Peyer's patch (tissue), 4 donors: ENCODE results near the gene CGB1. TPM values are rescaled to one million over a fixed set of nuclear protein-coding genes. Genes with fewer than 3 reads are reported as not detected.
"Not testable (repeated sequence)": the region's sequence is repeated elsewhere in the genome, so short reads cannot be mapped to it uniquely, and the experiment has no call there.

Experiments used
- DNase-seq, 3 donors: peaks; one replicate each; pipeline ENCODE4 v3.0.0-alpha.2; 2017 to 2019
- H3K27ac ChIP-seq, 4 donors: fragments of 200-600 bp; sonication (generic); one replicate each; pipeline ENCODE4 v1.5.1; 2016 to 2019
- H3K27me3 ChIP-seq, 2 donors: fragments of 200-600 bp; sonication (generic); one replicate each; pipeline ENCODE4 v1.5.1; 2019
- H3K36me3 ChIP-seq, 3 donors: fragments of 200-600 bp; sonication (generic); one replicate each; pipeline ENCODE4 v1.5.1; 2016 to 2019
- H3K4me1 ChIP-seq, 4 donors: fragments of 200-600 bp; sonication (generic); one replicate each; pipeline ENCODE4 v1.5.1; 2016 to 2019
- H3K4me3 ChIP-seq, 4 donors: fragments of 200-600 bp; sonication (generic); 1 replicate in 3 of 4; 2 replicates in 1 of 4; pipeline ENCODE4 v1.5.1; 2016 to 2019; ENCODE audit warnings: mild to moderate bottlenecking in 1 of 4
- H3K9me3 ChIP-seq, 4 donors: fragments of 200-600 bp; sonication (generic); one replicate each; pipeline ENCODE4 v1.5.1; 2016 to 2019; ENCODE audit warnings: mild to moderate bottlenecking in 1 of 4
- CTCF ChIP-seq, 6 experiments: fragments of 450-650 bp in 4 of 6; fragments of 200-600 bp in 2 of 6; sonication (generic) in 1 of 6; IDR thresholded peaks; one replicate each; pipeline ENCODE4 v1.5.1; 2017 to 2019; ENCODE audit warnings: antibody characterized with exemption in 6 of 6, mild to moderate bottlenecking in 3 of 6, moderate library complexity in 1 of 6
- POLR2A ChIP-seq, 2 donors: fragments of 450-650 bp; IDR thresholded peaks; one replicate each; pipeline ENCODE4 v1.5.1; 2017; ENCODE audit warnings: antibody characterized with exemption in 2 of 2, mild to moderate bottlenecking in 2 of 2, moderate library complexity in 2 of 2
- total RNA-seq, 4 donors: library from RNA; depleted of rRNA; stranded (reverse); fragments of >200 nt; gene quantifications; one replicate each; pipeline ENCODE4 v1.1.0, GENCODE V29; 2016

The CGB1 gene
- total RNA-seq, 4 donors from 2014 or later: not detected

GRCh38 chr19:49022116-49022515 is 14.6 kb downstream of the CGB1 start:
- Histone ChIP-seq H3K4me1 (peaks cover 0 to 25% (median 9%) of the 10 kb centered on the region in 4 donors), H3K4me3 (no peak overlapping the region), H3K9me3 (no peaks in the 10 kb centered on the region), H3K27ac (no peak overlapping the region), H3K36me3 (no peaks in the 10 kb centered on the region), H3K27me3 (peaks cover 0 to 4% of the 10 kb centered on the region in 2 donors)
- no peak for DNase-seq
- TF ChIP-seq CTCF (IDR thresholded peaks at IDR 0.05): no peak
- no peak for TF ChIP-seq POLR2A (IDR thresholded peaks at IDR 0.05)

GRCh38 chr19:49020931-49021895 is 15.5 kb downstream of the CGB1 start:
- Histone ChIP-seq H3K4me1 (peaks cover 0 to 26% (median 9%) of the 10 kb centered on the region in 4 donors), H3K36me3 (no peaks in the 10 kb centered on the region), H3K9me3 (no peaks in the 10 kb centered on the region), H3K27ac (no peak overlapping the region), H3K27me3 (peaks cover 0 to 4% of the 10 kb centered on the region in 2 donors), H3K4me3 (no peak overlapping the region)
- TF ChIP-seq POLR2A (IDR thresholded peaks at IDR 0.05): no peak
- TF ChIP-seq CTCF (IDR thresholded peaks at IDR 0.05): no peak
- DNase-seq: no peak

- peaks cover 0 to 2% (median 0%) of the 10 kb centered on the region in 3 donors for H3K36me3 ChIP-seq
- H3K9me3 ChIP-seq: no peaks in the 10 kb centered on the region
- no peak overlapping the region for H3K27ac ChIP-seq
- H3K27me3 ChIP-seq: peaks cover 0 to 4% of the 10 kb centered on the region in 2 donors
- DNase-seq: no peak
- H3K4me1 ChIP-seq: peaks cover 0 to 26% (median 9%) of the 10 kb centered on the region in 4 donors
- TF ChIP-seq POLR2A (IDR thresholded peaks at IDR 0.05): no peak
- TF ChIP-seq CTCF (IDR thresholded peaks at IDR 0.05): no peak
- H3K4me3 ChIP-seq: no peak overlapping the region
Measured at GRCh38 chr19:49020342-49020741, 16.4 kb downstream of the CGB1 start.

GRCh38 chr19:49019242-49019932 is 17.3 kb downstream of the CGB1 start:
- peak; percentile 71 to 89 (median 87) for DNase-seq
- Histone ChIP-seq H3K4me1 (peaks cover 0 to 26% (median 9%) of the 10 kb centered on the region in 4 donors), H3K27me3 (peaks cover 0 to 4% of the 10 kb centered on the region in 2 donors), H3K36me3 (peaks cover 0 to 4% (median 0%) of the 10 kb centered on the region in 3 donors), H3K27ac (no peak overlapping the region), H3K4me3 (peak overlapping the region; percentile 35 to 63 (median 56)), H3K9me3 (no peaks in the 10 kb centered on the region)
- TF ChIP-seq POLR2A (IDR thresholded peaks at IDR 0.05): peak; percentile 11 to 33
- TF ChIP-seq CTCF (IDR thresholded peaks at IDR 0.05): peak in 1 of 6 experiments; percentile 8

GRCh38 chr19:49018388-49019241 is 18.1 kb downstream of the CGB1 start:
- not testable (repeated sequence) for H3K27me3 ChIP-seq, H3K9me3 ChIP-seq, H3K36me3 ChIP-seq
- Histone ChIP-seq H3K4me1 (peaks cover 0 to 26% (median 9%) of the 10 kb centered on the region in 4 donors), H3K27ac (peak overlapping the region in 1 of 4 donors; percentile 64), H3K4me3 (peak overlapping the region; percentile 35 to 63 (median 56))
- peak in 2 of 3 donors; percentile 44 to 55 for DNase-seq
